Stimulated activated CD8-positive, alpha-beta memory T cell treated with anti-CD3 and anti-CD28 coated beads, Interleukin-15, amount 100 ng/mL, for 24 hours (primary cell): Measurements from ENCODE around the gene CARD8.

ENCODE experiments used
- DNase-seq: peaks from one replicate; pipeline ENCODE4 v3.0.0-alpha.2; 2020; ENCODE audit warnings: low read depth

Gene CARD8

DNA sequence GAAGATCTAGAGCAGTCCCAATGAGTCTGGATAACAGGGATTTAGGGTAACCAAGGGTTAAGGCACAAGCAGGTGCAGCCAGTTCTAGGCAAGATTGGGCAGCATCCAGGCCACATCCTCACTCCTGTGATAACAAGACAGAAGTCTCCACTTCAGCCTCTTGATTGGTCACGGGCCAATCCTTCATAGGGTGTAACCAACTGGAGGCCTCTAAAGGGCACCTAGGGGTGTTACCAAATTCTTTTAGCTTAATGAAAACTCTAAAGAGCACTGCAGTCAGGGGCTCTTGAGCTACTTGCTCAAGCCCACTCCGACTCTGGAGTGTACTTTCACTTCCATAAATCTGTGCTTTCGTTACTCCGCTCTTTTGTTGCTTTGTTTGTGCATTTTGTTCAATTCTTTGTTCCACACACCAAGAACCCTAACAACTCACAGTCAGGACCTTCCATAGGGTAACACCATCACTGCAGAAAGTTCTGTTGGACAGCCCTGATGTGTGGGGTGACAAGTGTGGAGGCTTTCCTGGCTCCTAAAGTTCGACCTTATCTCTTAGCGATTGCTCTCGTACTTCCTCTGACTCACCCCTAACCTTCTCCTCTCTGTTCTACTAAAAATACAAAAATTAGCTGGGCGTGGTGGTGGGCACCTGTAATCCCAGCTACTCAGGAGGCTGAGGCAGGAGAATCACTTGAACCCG lies 49.2 kb downstream of the CARD8 start:
- DNase-seq: no peak

DNA sequence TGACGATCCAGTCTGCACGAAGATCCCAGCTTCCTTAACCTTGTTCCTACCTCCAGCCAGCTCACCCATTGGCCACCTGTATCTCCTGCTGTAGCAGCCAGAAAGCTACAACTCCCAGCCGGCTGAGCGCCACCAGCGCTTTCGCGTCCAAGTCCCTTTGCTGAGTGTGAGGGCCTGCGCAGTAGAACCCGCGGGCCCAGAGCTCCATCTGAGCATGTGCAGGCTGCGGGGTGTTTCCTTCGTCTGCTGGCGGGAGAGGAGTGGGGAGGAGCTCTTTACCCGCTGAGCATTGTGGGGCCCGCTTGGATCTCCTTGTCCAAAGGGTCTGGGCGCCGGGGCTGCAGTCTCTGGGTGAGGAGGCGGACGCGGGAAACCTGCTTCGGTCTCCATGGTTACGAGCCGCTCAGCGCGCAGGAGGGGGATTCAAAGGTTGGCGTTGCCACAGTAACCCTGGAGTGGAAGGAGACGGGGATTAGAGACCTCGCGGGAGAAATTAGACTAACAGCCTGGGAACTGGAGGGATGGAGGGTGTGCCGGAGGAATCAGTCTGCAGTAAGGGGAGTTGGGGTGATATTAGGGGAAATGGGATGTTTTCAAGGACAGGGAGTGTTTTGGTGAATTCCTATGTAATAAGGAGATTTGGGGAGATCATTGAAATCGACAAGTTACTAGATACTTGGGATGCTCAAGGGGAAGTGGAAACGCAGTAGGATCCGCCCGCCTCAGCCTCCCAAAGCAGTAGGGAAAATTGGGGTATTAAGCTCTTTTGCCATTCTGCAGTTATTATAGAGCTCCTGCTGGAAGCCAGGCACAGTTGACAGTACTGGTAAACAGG lies 51.7 kb downstream of the CARD8 start:
- peak; percentile 74 for DNase-seq

DNA sequence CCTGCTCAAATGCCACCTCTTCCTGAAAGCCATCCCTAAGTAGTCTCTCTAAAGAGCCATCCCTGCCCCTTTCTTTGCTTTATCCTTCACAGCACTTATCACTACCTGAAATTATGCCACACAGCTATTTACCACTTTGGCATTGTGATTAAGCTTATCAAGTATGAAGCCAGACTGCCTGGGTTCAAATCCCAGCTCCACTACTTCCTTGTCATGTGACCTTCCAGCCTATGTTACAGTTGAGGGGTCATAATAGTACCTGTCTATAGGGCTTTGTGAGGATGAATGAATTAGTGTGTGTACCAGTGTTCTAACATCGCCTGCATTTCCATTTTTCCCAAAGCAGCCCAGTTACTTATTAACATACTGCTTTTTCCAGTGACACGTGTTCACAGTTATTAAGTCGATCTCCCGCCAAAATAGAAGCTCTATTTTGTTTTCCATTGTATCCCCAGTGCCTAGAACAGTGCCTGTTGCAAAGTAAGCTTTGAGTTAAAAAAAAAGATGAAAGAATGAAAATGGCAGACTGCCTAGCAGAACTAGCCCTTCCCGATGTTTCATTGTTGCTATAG lies 52.4 kb downstream of the CARD8 start:
- DNase-seq: no peak

DNA sequence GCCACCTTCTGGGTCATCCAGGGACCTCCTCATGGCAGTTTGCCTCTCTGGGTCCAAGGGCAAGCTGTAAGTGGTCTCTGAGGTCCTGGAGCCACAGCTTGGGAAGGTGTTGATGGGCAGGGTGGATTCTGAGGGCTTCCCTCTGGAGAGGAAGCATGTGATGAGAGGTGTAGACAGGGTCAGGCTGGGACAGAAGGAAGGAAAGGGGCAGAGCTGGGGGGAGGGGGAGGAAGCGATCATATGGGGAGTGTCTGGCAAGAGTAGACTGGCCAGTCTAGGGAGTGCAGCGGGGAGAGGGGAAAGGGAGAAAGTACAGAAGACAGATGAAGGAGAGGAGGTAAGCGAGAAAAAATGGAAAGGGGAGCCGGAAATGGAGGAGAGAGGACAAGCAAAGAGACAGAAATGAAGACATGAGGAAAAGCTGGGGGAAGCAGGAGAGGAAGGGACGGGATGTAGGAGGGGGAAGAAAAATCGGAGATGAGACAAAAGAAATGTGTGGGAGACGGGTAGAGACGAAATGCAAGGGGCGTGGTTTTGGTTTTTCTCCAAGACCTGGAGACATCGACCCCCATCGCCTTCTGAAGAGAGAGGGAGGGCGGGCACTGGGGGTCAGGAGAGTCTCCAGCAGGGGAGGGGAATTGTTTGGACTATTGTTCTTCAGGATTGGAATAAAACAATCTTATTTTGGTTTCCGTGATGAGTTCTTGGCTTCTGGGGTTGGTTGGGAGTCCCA lies 58.6 kb downstream of the CARD8 start:
- DNase-seq: no peak

DNA sequence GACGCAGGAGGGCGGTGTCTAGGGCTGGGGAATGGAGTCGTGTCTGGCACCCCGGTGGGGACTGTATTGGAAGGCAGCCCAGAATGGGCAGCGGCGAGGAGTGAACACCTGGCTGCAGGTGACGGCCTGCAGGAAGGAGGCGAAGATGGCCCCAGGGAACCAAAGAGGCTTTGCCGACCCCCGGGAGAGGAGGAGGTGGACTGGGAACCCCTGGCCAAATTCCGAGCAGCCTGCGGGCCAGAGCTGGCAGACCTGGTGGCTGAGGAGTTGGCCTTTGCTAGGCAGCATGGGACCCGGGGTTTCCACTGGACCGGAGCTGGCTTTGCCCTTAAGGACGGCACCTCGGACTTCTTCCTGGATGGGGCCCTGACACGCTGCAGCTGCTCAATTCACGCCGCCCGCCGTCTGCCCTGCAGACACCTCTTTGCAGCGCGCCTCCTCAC lies 59.4 kb downstream of the CARD8 start:
- DNase-seq: no peak

DNA sequence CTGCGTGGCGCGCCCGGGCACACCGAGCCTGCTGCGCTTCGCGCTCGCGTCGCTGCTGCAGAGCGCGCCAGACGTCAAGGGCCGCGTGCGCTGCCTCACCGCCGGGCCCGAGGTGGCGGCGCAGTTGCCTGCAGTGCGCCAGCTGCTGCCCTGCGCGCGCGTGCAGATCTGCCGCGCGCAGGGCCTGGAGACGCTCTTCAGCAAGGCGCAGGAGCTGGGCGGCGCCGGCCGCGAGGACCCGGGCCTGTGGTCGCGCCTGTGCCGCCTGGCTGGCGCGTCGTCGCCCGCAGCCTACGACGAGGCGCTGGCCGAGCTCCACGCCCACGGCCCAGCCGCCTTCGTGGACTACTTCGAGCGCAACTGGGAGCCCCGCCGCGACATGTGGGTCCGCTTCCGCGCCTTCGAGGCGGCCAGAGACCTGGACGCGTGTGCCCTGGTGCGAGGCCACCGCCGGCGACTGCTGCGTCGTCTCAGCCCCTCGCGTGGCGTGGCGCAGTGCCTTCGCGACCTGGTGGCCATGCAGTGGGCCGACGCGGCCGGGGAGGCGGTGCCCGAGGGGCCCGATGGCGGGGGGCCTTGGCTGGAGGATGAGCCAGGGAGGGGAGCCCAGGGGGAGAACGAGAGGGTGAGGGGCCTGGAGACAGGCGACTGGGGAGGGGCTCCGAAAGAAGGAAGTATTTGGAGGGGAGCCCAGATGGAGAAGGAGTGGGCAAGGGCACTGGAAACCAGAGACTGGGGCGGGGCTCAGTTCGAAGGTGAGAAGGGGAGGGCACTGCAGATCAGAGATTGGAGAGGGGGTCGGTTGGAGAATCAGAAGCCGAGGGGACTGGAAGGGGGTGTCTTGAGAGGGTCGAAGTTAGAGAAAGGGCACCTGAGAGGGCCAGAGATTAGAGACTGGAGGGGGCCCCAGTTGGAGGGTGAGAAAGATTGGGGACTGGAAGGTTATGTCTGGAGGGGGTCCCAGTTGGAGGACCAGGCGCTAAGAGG lies 60.6 kb downstream of the CARD8 start:
- no peak for DNase-seq

DNA sequence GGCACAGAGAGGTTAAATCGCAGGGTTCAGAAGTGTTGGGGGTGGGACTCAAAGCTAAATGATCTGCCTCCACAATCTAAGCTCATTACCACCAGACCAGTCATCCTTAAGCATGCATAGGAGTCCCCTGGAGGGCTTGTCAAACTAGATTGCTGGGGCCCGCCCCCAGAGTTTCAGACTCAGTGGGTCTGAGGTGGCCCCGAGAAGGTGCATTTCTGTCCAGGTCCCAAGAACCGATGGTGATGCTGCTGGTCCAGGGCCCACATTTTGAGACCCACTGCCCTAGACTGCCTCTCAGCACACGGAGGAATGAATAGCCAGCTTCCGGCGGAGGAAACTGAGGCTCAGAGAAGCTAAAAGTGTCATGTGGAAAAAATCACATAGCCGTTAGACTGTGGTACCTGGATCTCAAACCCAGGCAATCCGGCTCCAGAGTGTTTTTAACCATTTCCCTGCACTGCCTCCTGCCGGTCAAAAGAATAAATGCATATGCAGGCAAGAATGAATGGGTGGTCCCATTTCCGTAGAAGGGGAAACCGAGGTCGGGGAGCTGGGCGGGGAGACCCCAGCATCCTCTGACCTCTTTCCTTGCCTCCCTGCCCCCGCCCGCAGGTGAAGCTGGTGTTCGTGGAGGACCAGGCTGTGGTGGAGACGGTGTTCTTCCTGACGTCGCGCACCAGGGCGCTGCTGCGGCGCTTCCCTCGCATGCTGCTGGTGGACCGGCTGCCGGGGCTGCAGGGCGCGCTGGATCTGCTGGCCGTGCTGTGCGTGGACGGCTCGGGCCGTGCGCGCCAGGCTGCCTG lies 61.5 kb downstream of the CARD8 start:
- no peak for DNase-seq

DNA sequence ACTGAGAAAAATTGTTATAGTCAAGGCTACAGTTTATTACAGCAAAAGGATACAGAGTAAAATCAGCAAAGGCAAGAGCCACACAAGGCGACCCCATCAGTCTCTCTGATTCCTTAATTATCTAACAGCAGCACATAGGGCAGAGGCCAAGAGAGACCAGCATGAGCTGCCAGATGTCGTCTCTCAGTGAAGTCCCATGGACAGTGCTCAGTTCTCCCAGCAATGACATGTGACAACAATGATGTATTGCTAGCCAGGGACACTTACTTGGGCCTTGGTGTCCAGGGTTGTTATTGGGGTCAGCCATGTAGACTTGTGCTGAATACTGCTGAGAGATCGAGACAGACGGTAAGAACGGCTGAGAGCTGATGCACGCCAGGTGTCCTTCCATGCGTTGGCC lies 63.0 kb downstream of the CARD8 start:
- DNase-seq: no peak

DNA sequence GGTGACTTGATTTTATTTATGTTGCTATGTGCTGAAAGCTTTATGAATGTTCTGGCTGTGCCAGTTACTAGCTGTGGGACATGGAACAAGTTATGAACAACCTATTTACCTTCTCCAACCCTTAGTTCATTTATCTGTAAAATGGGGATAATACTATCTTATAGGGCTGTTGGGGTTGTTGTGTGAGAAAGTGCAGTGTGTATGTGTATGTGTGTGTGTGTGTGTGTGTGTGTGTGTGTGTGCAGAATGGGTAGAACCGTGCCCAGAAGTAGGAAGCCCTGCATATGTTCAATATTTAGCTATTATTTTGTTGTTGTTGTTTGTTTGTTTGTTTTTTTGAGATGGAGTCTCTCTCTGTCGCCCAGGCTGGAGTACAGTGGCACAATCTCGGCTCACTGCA lies 64.8 kb downstream of the CARD8 start:
- no peak for DNase-seq

DNA sequence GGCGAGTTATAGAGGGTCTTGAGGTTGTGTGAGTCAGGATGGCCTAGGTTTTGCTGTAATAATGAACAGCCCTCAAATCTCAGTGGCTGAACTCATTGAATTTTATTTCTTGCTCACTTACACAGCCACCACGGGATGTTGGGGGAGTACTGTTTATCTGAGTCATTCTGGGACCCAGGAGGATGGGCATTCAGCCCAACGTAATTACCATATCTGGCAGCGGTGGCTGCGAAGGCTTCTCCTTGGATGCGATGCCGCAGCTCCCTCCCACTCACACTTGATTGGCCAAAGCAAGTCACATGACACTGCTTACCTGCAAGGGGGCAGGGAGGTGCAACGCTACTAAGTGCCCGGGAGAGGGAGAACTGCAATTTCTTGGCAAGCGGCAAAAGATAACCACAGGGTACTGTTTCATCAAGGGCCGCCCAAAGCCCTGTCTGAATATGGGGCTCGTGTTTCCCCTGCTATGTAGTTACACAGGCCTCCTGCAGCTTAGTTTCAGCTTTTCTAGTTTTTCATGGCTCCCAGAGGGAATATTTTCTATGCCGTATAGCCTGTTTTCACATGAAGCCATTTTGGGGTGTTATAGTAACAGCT lies 65.3 kb downstream of the CARD8 start:
- no peak for DNase-seq

DNA sequence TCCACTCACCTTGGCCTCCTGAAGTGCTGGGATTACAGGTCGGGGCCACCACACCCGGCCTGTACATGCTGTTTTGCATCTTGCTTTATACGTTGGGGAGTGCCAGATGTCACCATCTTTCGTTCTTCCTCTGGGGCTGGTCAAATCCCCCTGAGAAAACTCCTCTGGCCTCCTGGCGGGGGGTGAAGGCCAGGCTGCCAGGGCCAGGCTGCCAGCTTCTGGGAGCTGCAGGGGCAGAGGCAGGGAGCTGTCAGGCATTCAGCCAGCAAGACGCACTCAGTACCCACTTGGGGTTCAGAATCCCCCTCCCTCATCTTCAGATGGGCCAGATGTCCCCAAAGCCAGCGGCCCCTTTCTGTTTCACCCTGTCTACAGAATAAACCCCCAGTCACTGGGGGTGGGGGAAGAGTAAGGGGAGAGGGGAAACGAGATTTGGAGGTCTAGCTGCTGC lies 69.1 kb downstream of the CARD8 start:
- DNase-seq: no peak

DNA sequence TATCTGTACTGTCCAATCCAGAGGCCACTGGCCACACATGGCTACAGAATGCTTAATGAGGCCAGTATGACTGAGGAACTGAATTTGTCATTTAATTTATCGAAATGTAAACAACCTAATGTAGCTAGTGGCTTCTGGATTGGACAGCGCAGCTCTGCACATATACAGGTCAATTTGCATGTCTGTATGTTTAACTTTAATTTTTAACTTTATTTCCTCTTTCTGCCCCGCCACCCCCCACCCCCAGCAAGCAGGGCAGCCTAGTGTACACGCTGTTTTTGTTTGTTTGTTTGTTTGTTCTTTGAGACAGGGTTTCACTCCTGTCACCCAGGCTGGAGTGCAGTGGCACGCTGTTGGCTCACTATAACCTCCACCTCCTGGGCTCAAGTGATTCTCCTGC lies 69.7 kb downstream of the CARD8 start:
- no peak for DNase-seq

DNA sequence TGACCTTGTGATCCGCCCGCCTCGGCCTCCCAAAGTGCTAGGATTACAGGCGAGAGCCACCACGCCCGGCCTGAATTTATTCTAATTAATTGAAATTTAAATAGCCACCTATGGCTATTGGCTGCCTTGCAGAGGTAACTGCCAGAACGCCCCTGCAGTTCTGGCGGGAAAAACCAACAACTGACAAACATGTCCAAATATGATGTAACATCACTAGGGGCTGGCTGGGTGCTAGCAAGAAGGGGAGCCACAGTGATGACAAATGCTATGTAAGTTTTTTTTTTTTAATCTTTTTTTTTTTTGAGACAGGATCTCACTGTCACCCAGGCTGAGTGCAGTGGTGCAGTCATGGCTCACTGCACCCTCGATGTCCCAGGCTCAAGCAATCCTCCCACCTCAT lies 72.4 kb downstream of the CARD8 start:
- no peak for DNase-seq

DNA sequence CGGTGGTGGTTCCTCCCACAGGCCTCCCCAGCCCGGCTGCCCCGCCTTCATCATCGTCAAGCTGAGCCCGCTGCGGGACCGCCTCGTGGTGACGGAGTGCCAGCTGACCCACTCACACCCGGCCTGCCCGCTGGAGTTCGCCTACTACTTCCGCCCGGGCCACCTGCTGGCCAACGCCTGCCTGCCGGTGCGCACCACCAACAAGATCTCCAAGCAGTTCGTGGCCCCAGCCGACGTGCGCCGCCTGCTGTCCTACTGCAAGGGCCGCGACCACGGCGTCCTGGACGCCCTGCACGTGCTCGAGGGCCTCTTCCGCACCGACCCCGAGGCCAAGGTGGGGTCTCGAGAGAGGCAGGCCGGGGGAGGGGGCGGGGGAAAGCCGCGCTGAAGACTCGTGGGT lies 73.3 kb downstream of the CARD8 start:
- no peak for DNase-seq

DNA sequence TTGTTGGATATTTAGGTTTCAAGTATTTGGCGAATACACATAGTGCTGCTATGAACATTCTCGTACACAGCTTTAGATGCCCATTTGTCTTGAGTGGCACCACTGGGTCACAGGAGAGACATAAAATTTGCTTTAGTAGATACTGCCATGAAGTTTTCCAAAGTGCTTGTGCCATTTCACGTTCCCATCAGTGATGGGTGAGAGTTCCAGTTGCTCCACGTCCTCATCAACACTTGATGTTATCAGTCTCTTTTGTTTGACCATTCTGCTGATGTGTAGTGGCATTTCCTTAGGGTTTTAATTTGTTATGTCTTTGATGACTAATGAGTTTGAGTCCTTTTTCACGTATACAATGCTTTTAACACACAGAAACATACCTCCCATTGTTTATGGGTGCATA lies 74.2 kb downstream of the CARD8 start:
- DNase-seq: no peak

DNA sequence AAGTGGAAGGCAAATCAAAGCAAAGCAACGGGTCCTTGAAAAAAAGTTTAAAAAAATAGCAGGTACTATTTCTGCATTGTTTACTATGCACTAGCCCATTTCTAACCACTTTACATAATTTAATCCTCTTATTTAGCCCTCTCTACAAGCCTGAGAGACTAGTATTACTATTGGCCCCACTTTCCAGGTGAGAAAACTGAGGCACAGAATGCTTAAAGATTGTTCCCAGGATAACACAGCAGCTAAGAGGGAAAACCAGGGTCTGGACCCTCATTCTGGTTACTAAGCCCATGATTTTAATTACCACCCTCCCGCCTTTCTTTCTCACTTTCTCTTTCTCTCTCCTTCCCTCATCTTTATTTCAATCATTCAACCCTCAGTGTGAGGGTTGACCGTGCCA lies 79.5 kb downstream of the CARD8 start:
- DNase-seq: no peak

DNA sequence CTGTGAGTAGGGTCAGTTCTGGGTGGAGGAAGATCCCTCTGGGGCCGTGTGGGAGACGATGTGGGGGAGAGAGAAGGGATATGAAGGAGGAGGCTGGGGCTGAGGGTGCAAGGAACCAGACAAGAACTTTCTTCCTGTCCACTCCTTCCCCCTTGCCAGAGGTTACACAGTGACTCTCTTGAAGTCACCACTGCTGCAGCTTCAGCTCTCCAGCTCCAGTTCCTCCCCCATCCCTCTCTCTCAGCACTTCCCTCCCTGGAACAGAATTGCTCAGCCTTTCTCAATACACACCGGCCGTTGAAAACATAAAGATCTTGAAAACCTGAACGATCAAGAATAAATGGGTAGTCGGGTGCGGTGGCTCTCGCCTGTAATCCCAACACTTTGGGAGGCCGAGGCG lies 80.1 kb downstream of the CARD8 start:
- DNase-seq: no peak

DNA sequence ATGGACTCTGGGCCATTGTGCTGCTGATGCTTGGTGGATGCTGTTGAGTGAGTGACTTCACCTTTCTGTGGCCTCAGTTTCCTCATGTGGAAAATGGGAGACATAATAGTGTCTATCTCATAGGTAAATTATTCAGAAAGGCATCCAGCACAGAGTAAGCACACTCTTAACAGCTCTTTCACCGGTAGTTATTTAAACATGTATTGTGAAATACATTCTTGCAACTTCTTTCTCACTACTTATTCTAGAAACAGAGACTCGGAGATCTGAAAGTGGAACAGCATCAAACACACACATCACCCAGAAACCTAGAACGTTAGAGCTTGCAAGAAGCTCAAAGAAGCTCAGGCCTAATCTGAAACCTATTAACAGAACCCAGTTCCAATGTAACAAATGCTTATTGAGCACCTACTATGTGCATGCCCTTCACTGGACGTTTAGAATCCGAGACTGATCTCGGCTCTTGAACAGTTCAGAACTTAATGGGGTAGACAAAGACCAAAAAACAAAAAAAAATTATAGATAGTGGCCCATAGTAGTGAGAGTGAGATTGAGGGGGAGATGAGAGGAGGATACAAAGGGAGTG lies 81.2 kb downstream of the CARD8 start:
- DNase-seq: no peak

DNA sequence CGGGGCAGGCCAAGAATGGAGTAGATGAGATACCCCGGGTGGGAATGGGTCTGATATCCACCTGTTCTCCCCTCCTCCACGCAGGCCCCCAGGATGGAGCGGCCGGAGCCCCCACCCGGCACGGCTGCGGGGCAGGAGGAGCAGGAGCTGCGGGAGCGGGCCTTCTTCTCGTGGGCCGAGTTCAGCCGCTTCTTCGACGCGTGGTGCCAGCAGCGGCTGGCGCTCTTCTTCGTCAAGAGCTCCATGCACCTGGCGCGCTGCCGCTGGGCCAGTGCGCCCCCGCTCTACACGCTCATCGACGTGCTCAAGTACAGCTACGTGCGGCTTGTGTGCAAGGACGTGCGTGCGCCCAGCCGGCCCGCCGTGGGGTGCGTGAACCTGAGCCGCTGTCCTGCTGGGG lies 84.0 kb downstream of the CARD8 start:
- DNase-seq: no peak
